H9 (cell line): Measurements from ENCODE around the gene SNCA. TPM values are rescaled to one million over a fixed set of nuclear protein-coding genes. Genes with fewer than 3 reads are reported as not detected.

ENCODE experiments used
- DNase-seq: peaks from one replicate; pipeline ENCODE4 v3.0.0-alpha.2; 2017
- H2AFZ ChIP-seq: one replicate; pipeline ENCODE4 v1.6.1; 2013; ENCODE audit warnings: mild to moderate bottlenecking, low read length, control low read depth, moderate library complexity
- H2AK5ac ChIP-seq: 2 replicates; pipeline ENCODE4 v1.6.1; 2013; ENCODE audit warnings: low read length, control low read depth, mixed read lengths; ENCODE audit not compliant: insufficient read length
- H2BK120ac ChIP-seq: one replicate; pipeline ENCODE4 v1.6.1; 2013; ENCODE audit warnings: low read depth, mild to moderate bottlenecking, low read length, control low read depth, inconsistent platforms; ENCODE audit not compliant: poor library complexity, severe bottlenecking
- H2BK12ac ChIP-seq: 2 replicates; pipeline ENCODE4 v1.6.1; 2013; ENCODE audit warnings: low read length, control low read depth, mixed read lengths, low read depth; ENCODE audit not compliant: insufficient read length
- H2BK15ac ChIP-seq: 2 replicates; pipeline ENCODE4 v1.6.1; 2013; ENCODE audit warnings: low read depth, low read length, control low read depth
- H2BK20ac ChIP-seq: one replicate; pipeline ENCODE4 v1.6.1; 2013; ENCODE audit warnings: low read depth, mild to moderate bottlenecking, low read length, control low read depth, inconsistent platforms; ENCODE audit not compliant: poor library complexity, severe bottlenecking
- H2BK5ac ChIP-seq: 2 replicates; pipeline ENCODE4 v1.6.1; 2013; ENCODE audit warnings: low read length, control low read depth, mixed read lengths; ENCODE audit not compliant: insufficient read length
- H3K14ac ChIP-seq: 2 replicates; pipeline ENCODE4 v1.6.1; 2013; ENCODE audit warnings: low read length, control low read depth; ENCODE audit not compliant: insufficient read depth
- H3K18ac ChIP-seq: 2 replicates; pipeline ENCODE4 v1.6.1; 2013; ENCODE audit warnings: low read depth, mild to moderate bottlenecking, mixed read lengths, low read length, control low read depth; ENCODE audit not compliant: insufficient read length
- H3K23ac ChIP-seq: 2 replicates; pipeline ENCODE4 v1.6.1; 2013; ENCODE audit warnings: low read length, control low read depth, mixed read lengths, low read depth; ENCODE audit not compliant: insufficient read length
- H3K23me2 ChIP-seq: 2 replicates; pipeline ENCODE4 v1.6.1; 2013; ENCODE audit warnings: low read depth, mild to moderate bottlenecking, mixed read lengths, low read length, control low read depth; ENCODE audit not compliant: insufficient read length, poor library complexity, severe bottlenecking
- H3K27ac ChIP-seq: 2 replicates; pipeline ENCODE4 v1.5.1; 2013; ENCODE audit warnings: low read length, control low read depth, mixed read lengths, low read depth; ENCODE audit not compliant: insufficient read length
- H3K27me3 ChIP-seq: 2 replicates; pipeline ENCODE4 v1.6.1; 2013; ENCODE audit warnings: low read length, control low read depth, inconsistent platforms; ENCODE audit not compliant: insufficient read depth
- H3K4ac ChIP-seq: 2 replicates; pipeline ENCODE4 v1.6.1; 2013; ENCODE audit warnings: low read depth, mild to moderate bottlenecking, control low read depth, inconsistent platforms, low read length, moderate library complexity
- H3K4me1 ChIP-seq: 2 replicates; pipeline ENCODE4 v1.6.1; 2013; ENCODE audit warnings: low read length, control low read depth, inconsistent platforms; ENCODE audit not compliant: insufficient read depth
- H3K4me2 ChIP-seq: 2 replicates; pipeline ENCODE4 v1.6.1; 2013; ENCODE audit warnings: low read length, control low read depth, mixed read lengths; ENCODE audit not compliant: insufficient read length, insufficient read depth
- H3K56ac ChIP-seq: 2 replicates; pipeline ENCODE4 v1.6.1; 2013; ENCODE audit warnings: low read depth, mild to moderate bottlenecking, mixed read lengths, low read length, control low read depth; ENCODE audit not compliant: insufficient read length
- H3K79me1 ChIP-seq: 2 replicates; pipeline ENCODE4 v1.6.1; 2013; ENCODE audit warnings: low read depth, mild to moderate bottlenecking, moderate library complexity, low read length, control low read depth, inconsistent platforms; ENCODE audit not compliant: insufficient read depth, poor library complexity, severe bottlenecking
- H3K79me2 ChIP-seq: 2 replicates; pipeline ENCODE4 v1.6.1; 2013; ENCODE audit warnings: low read length, control low read depth, inconsistent platforms; ENCODE audit not compliant: insufficient read depth
- H3K9ac ChIP-seq: 2 replicates; pipeline ENCODE4 v1.6.1; 2013; ENCODE audit warnings: low read length, control low read depth, mixed read lengths; ENCODE audit not compliant: insufficient read length; ENCODE audit errors: extremely low read depth
- H3K9me3 ChIP-seq: one replicate; pipeline ENCODE4 v1.6.1; 2013; ENCODE audit warnings: low read depth, low read length, inconsistent platforms; ENCODE audit not compliant: control insufficient read depth
- H3T11ph ChIP-seq: one replicate; pipeline ENCODE4 v1.6.1; 2013; ENCODE audit warnings: mild to moderate bottlenecking, low read length, control low read depth, inconsistent platforms
- H4K20me1 ChIP-seq: one replicate; pipeline ENCODE4 v1.6.1; 2013; ENCODE audit not compliant: control insufficient read depth, insufficient read length, insufficient read depth
- H4K5ac ChIP-seq: 2 replicates; pipeline ENCODE4 v1.6.1; 2013; ENCODE audit warnings: low read depth, mild to moderate bottlenecking, mixed read lengths, low read length, control low read depth; ENCODE audit not compliant: insufficient read length
- H4K8ac ChIP-seq: replicated peaks from 2 replicates; pipeline ENCODE4 v1.6.1; 2013; ENCODE audit warnings: low read length, control low read depth, mixed read lengths, low read depth; ENCODE audit not compliant: insufficient read length
- H4K91ac ChIP-seq: 2 replicates; pipeline ENCODE4 v1.6.1; 2013; ENCODE audit warnings: low read depth, mild to moderate bottlenecking, moderate library complexity, mixed read lengths, low read length, control low read depth; ENCODE audit not compliant: insufficient read length
- H3K27ac Mint-ChIP-seq, 3 experiments: 2 replicates in 2 of 3; 3 replicates in 1 of 3; pipeline ENCODE4 v1.8.0; 2020 to 2021; ENCODE audit warnings: mixed read lengths in 3 of 3, mild to moderate bottlenecking in 1 of 3, moderate library complexity in 1 of 3
- H3K27me3 Mint-ChIP-seq: 2 replicates; pipeline ENCODE4 v1.8.0; 2021; ENCODE audit warnings: low read depth, mild to moderate bottlenecking, moderate library complexity, mixed read lengths
- H3K36me3 Mint-ChIP-seq, 3 experiments: 2 replicates in 2 of 3; 3 replicates in 1 of 3; pipeline ENCODE4 v1.8.0; 2020 to 2021; ENCODE audit warnings: low read depth in 3 of 3, mixed read lengths in 3 of 3; ENCODE audit not compliant: insufficient read depth in 1 of 3
- H3K4me1 Mint-ChIP-seq, 2 experiments: 2 replicates each; pipeline ENCODE4 v1.8.0; 2020; ENCODE audit warnings: mixed read lengths in 2 of 2
- H3K4me3 Mint-ChIP-seq, 2 experiments: 2 replicates in 1 of 2; 3 replicates in 1 of 2; pipeline ENCODE4 v1.8.0; 2020 to 2021; ENCODE audit warnings: mild to moderate bottlenecking in 2 of 2, mixed read lengths in 2 of 2, moderate library complexity in 1 of 2
- H3K9me3 Mint-ChIP-seq, 2 experiments: 2 replicates in 1 of 2; 3 replicates in 1 of 2; pipeline ENCODE4 v1.8.0; 2020; ENCODE audit warnings: mild to moderate bottlenecking in 2 of 2, mixed read lengths in 2 of 2, moderate library complexity in 1 of 2
- total RNA-seq: library from RNA; stranded (reverse); gene quantifications from 2 replicates; pipeline ENCODE4 v1.2.1, GENCODE V29; 2021
- TF ChIP-seq, protein P1 (sequence below): fragments of 200-600 bp; sonication (generic); conservative IDR thresholded peaks from 3 replicates; pipeline ENCODE4 v1.8.0; 2021; ENCODE audit warnings: antibody characterized with exemption, mild to moderate bottlenecking

The SNCA gene
- total RNA-seq, 1 experiment from 2014 or later: 8.5 TPM

DNA sequence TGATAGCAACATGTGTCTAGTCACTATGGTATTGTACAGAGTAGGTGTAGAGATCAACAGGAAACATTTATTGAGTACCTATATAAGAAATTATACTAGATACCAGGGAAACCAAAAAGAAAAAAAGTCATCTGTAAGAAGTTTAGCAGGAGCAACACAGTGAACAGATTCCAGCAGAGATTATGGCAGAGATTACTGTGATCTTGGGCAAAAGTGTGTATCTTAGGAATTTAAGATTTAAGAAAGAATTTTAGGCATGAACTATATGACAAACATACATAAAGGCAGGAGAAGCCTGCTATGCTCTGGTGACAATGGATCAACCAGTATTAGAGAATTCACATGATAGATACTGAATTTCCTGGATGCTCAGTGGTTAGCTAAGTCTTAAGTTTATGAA is 37.9 kb downstream of the SNCA start:
- Histone ChIP-seq H3K56ac (no peak overlapping the region), H2BK15ac (no peak overlapping the region), H3K23me2 (no peaks in the 10 kb centered on the region), H2BK5ac (no peak overlapping the region), H3K9ac (no peak overlapping the region), H2AFZ (no peak overlapping the region), H4K5ac (no peak overlapping the region), H3K27ac (no peak overlapping the region), H2BK12ac (no peak overlapping the region), H3K23ac (no peak overlapping the region), H3K79me2 (no peaks in the 10 kb centered on the region), H3K9me3 (no peaks in the 10 kb centered on the region), H2AK5ac (no peak overlapping the region), H4K20me1 (no peaks in the 10 kb centered on the region), H3T11ph (no peak overlapping the region), H3K14ac (no peak overlapping the region), H3K4ac (no peak overlapping the region), H3K4me1 (no peaks in the 10 kb centered on the region), H4K8ac (no peak overlapping the region), H2BK20ac (no peak overlapping the region), H4K91ac (no peak overlapping the region), H3K18ac (no peak overlapping the region), H3K4me2 (no peak overlapping the region), H2BK120ac (no peak overlapping the region), H3K79me1 (no peaks in the 10 kb centered on the region), H3K27me3 (no peaks in the 10 kb centered on the region)
- Mint-ChIP-seq H3K4me1 (no peaks in the 10 kb centered on the region), H3K27me3 (no peaks in the 10 kb centered on the region), H3K9me3 (no peaks in the 10 kb centered on the region), H3K4me3 (no peak overlapping the region), H3K27ac (no peak overlapping the region), H3K36me3 (no peaks in the 10 kb centered on the region; a peak in 1 of 7 replicates)
- TF ChIP-seq, protein P1, sequence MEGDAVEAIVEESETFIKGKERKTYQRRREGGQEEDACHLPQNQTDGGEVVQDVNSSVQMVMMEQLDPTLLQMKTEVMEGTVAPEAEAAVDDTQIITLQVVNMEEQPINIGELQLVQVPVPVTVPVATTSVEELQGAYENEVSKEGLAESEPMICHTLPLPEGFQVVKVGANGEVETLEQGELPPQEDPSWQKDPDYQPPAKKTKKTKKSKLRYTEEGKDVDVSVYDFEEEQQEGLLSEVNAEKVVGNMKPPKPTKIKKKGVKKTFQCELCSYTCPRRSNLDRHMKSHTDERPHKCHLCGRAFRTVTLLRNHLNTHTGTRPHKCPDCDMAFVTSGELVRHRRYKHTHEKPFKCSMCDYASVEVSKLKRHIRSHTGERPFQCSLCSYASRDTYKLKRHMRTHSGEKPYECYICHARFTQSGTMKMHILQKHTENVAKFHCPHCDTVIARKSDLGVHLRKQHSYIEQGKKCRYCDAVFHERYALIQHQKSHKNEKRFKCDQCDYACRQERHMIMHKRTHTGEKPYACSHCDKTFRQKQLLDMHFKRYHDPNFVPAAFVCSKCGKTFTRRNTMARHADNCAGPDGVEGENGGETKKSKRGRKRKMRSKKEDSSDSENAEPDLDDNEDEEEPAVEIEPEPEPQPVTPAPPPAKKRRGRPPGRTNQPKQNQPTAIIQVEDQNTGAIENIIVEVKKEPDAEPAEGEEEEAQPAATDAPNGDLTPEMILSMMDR: no peak
- no peak for DNase-seq
